Embryonic facial prominence (tissue), 1 donor: Measurements from ENCODE around the gene DAP3.
A peak's percentile ranks its signal among the peaks of the same experiment; 100 is the strongest.
"Not testable (repeated sequence)": the region's sequence is repeated elsewhere in the genome, so short reads cannot be mapped to it uniquely, and the experiment has no call there.

Experiments
- DNase-seq: peaks from one replicate; pipeline ENCODE4 v3.0.0-alpha.2; 2016; ENCODE audit errors: extremely low spot score

DAP3 gene

GRCh38 chr1:155687705-155688323 is 1.1 kb upstream of the DAP3 start:
- not testable (repeated sequence) for DNase-seq

GRCh38 chr1:155688324-155689080 is 389 bp upstream of the DAP3 start, which contains the start of gene YY1AP1:
Gene YY1AP1, minus strand, starts transcription at chr1:155688774. Its CDS starts 8,338 bp downstream, at chr1:155680436.
- DNase-seq = peak; percentile 72

DNA sequence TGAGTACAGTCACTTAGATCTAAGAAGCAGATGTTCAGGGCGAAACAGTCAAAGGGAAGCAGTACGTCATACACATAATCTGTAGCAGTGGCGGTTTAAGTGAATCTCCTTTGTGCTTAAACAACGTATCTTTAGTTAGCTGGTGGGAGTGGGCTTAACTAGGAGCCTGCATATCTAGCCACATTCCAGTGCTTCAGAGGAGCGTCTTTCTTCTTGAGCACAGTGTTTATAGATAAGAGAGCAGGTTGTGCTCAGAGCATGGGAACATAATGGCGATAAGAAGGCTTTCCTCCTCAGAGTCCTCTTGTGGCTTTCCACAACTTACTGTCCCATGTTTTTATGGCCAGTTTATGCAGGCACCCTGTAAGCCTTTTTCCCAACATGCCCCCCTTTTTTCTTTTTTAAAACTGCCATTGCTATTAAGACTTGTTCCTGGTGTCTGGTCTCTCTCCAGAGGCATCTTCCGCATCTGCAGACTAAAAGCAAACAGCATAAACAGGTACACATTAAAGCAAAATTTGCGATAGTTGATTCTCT is 3.2 kb downstream of the DAP3 start:
- DNase-seq = no peak

DNA sequence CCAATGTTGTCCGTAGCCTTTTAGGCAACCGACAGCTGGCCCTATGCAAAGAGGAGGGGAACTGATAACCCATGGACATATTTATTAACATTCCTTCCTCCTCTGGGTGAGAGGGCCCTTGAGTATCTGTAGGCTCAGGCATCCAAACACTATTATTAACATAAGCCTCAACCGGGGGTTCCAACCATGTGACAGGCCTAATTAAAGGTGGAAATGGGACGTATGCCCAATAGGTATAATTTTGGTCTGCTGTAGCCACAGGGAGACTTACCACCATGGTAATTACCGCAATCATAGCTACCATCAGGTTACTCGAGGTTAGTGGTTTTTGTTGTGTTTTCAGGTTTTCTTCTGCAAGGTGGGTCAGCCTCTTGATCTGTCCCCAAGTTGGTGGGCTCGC is 5.3 kb downstream of the DAP3 start:
- DNase-seq = no peak

DNA sequence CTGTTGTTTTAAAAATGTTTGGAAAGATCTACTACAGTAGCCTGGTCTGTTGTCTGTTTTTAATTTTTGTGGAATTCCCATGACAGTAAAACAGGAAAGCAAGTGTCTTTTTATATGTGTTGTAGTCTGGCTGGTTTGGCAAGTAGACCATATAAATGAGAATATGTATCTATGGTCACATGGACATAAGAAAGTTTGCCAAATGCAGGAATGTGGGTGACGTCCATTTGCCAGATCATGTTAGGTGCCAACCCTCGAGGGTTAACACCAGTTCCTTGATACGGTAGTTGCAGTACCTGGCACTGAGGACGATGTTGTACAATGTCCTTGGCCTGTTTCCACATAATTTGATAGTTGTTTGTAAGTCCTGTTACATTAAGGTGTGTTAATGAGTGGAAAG is 6.2 kb downstream of the DAP3 start:
- DNase-seq = no peak

DNA sequence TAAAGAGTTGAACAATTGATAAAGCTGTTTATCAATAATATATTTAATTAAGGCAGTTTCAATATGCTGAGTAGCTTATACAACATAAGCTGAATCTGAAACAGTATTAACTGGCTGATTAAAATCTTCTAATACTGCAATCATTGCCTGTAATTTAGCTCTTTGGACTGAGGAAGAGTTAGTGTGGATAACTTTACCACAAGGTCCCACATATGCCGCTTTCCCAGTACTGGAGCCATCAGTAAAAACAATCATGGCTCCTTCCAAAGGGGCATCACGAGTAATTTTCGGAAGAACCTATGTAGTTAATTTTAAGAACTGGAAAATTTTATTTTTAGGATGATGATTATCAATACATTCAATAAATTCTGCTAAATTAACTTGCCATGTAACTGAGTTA is 6.7 kb downstream of the DAP3 start:
- no peak for DNase-seq

GRCh38 chr1:155696524-155696923 is 7.6 kb downstream of the DAP3 start:
- DNase-seq = no peak

- DNase-seq = no peak
These were observed 8.2 kb downstream of the DAP3 start for GRCh38 chr1:155697046-155697445.

GRCh38 chr1:155697616-155698015 is 8.7 kb downstream of the DAP3 start:
- not testable (repeated sequence) for DNase-seq

GRCh38 chr1:155698382-155699038 is 9.6 kb downstream of the DAP3 start:
- no peak for DNase-seq

GRCh38 chr1:155699062-155699461 is 10.2 kb downstream of the DAP3 start:
- DNase-seq = not testable (repeated sequence)

- not testable (repeated sequence) for DNase-seq
These were observed 12.8 kb downstream of the DAP3 start for GRCh38 chr1:155701675-155702074.

GRCh38 chr1:155703216-155703615 is 14.3 kb downstream of the DAP3 start:
- no peak for DNase-seq

DNA sequence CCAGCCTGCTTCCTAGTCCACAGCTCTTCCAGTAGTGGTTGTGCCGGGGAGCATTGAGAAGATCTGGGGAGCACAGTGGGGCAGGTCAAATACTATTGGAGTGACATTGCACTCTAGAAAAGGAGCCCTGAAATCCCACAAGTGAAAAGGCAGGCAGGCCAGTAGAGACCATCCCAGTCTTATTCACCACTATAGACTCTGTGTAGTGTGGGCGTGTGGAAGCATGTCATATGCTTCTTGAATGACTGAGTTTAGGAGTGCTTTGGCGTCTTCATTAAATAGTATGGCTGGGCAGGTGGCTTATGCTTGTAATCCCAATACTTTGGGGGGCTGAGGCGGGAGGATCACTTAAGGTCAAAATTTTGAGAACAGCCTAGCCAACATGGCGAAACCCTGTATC is 15.5 kb downstream of the DAP3 start:
- DNase-seq = not testable (repeated sequence)

DNA sequence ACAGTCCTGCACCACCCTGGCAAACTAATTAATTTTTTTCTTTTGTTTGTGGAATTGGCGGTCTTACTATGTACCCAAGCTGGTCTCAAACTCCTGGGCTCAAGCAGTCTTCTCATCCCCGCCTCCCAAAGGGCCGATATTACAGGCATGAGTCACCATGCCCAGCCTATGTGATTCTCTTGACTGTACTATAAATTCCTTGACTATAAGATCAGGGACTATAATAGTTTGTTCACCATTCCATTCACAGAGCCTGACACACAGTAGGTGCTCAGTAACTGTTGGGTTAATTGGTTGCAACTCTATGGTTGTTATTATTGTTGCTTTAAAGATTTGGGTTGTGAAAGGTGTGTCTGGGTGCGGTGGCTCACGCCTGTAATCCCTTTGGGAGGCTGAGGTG is 17.2 kb downstream of the DAP3 start:
- DNase-seq = no peak

- no peak for DNase-seq
These were observed 20.5 kb downstream of the DAP3 start for GRCh38 chr1:155709391-155709790.

DNA sequence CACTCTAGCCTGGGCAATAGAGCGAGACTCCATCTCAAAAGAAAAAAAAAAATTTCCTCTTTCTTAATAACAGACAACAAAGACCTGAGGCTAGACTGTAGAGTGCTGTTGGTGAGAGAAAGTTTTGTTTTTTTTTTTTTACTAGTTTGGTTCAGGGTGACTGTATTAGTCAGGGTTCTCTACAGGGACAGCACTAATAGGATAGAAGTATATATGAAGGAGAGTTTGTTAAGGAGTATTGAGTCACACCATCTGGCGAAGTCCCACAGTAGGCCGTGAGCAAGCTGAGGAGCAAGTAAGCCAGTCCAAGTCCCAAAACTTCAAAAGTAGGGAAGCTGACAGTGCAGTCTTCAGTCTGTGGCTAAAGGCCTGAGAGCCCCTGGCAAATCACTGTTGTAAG is 22.6 kb downstream of the DAP3 start:
- DNase-seq = not testable (repeated sequence)

DNA sequence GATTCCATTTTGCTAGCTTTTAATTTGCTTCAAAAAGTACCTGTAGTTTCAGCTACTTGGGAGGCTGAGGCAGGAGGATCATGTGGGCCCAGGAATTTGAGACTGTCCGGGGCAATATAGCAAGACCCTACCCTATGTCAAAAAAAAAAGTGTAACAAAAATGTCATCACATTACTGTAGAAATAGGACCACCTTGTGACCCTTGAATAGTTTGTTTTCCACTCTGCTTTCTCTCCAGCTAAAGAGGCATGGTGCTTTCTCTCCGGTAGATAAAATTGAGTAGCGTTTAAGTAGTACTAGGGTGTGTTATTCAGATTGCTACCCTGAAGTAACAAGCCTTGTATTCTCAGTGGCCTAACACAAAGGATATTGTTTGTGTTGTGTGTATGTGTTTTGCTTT is 23.7 kb downstream of the DAP3 start:
- DNase-seq = not testable (repeated sequence)

DNA sequence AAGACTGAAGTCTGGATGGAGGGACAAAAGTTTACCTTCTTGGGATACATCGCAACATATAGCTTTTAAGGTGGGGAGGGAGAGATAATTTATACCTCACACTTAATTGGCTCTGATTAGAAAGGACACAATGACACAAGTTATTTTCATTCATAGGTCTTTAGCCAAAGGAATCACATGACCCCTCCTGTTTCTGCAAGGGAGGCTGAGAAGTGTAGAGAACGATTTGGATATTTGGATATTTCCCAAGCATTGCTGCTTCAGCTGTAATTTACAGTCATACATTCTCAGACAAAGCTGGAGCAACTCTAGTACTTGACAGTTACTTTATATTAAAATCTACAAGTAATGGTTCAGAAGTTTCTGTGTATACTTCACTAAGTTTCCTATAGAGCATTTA is 24.2 kb downstream of the DAP3 start:
- DNase-seq = no peak

- DNase-seq = not testable (repeated sequence)
These were observed 26.2 kb downstream of the DAP3 start for GRCh38 chr1:155715056-155715455.

GRCh38 chr1:155715777-155716176 is 26.9 kb downstream of the DAP3 start:
- DNase-seq = no peak

DNA sequence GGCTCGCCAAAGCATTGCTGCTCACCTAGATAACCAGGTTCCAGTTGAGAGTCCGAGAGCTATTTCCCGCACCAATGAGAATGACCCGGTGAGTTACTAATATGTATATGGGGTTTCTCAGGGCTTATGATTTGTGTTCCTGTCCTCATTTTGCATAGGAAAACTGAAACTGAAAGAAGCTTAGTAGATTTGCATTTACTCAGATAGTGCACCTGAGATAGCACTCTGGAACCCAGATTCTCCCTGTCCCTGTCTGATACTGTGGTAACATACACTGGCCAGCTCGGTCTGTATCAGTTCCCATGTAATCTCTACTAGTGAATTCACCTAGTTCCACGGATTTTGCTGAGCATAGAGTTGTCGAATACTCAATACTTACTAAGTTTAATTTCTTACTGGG is 28.1 kb downstream of the DAP3 start:
- DNase-seq = no peak
